Activated CD4-positive, CD25-positive, alpha-beta regulatory T cell treated with anti-CD3 and anti-CD28 coated beads, Interleukin-2, amount 50 U/mL, for 24 hours (primary cell): Measurements from ENCODE around the gene RMI2.
"Not testable (repeated sequence)": the region's sequence is repeated elsewhere in the genome, so short reads cannot be mapped to it uniquely, and the experiment has no call there.

Source experiments
- ATAC-seq, 2 donors: fragments of 150-1000 bp; cut with Tn5 transposase; one replicate each; pipeline ENCODE4 v1.10.0; 2021; ENCODE audit warnings: mild to moderate bottlenecking in 1 of 2, moderate library complexity in 1 of 2

The RMI2 gene

DNA sequence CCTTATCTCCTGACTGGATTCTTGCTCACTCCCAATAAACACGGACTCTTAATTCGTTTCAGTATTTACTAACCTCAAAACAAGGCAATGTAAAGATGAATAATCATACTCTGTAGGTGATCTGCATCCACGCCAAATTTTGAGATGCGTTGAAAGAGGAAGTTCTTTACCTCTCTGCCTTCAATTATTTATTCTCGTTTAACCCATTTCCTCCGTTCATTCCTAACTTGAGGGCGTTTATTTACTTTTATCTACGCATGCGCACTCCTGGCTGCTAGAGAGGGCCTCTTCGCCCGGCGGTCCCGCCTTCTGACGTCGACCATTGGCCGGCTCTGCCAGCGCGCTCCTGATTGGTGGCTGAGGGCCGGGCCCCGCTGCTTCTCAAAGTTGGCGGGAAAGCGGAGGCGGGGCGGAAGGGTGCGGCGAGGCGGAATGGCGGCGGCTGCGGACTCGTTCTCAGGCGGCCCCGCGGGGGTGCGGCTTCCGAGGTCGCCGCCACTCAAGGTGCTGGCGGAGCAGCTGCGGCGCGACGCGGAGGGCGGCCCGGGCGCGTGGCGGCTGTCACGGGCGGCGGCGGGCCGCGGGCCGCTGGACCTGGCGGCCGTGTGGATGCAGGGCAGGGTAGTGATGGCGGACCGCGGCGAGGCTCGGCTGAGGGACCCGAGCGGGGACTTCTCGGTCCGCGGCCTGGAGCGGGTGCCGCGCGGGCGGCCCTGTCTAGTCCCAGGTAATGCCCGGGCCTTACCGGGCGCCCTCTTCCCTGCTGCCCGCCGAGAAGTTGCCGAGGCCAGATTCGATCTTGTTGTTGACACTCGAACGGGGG lies at the start of gene RMI2:
Gene RMI2 (plus strand): TSS at position 420 of the 823 bp plus-strand sequence. CDS start 13 bp downstream, at position 433.
- ATAC-seq: peak; percentile 99

DNA sequence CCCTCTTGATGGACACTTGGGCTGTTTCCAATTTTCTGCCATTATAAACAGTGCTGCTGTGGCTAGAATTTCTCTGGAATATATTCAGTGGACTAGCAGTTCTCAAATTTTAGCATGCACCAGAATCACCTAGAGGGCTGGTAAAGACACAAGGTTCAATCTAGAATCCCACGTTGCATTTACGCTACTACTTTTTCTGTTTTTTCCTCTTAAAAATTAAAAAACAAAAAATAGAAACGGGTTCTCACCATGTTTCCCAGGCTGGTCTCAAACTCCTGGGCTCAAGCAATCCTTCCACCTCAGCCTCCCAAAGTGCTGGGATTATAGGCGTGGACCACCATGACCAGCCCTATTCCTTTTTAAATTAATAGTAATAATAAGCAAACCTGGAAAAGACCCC lies 49.6 kb upstream of the RMI2 start:
- ATAC-seq: no peak

GRCh38 chr16:11296351-11296705 lies 48.9 kb upstream of the RMI2 start:
- no peak for ATAC-seq

DNA sequence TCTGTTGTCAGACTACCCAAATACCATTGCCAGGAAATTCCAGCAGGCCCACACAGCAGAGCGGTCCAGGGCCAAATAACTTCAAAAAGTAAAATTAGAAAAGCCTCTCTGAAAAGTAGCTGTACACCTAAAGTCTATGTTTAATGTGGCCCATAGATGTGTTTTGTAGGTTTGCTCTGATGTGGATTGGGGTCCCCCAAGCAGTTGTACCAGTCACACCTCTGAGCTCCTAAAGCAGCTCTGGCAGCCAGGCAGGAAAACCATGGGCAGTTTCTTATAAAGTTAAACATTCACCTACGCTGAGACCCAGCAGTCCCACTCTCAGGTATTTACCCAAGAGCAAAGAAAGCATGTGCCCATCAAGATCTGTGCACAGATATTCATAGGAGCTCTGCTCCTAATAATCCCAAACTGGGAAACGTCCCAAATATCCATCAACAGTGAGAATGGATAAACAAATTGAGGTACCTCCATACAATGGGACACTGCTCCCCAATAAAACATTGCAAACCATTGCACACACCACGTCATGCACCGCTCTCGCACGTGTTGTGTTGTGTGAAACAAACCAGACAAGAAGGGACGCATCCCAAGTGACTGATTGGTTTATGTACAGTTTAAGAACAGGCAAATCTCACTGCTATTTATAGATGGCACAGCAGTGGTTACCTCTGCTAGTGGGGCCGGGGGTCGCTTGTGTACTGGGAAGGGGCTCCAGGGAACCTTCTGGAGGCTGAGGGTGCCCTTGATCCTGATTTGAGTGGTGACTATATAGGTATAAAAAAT lies 48.4 kb upstream of the RMI2 start:
- no peak for ATAC-seq

DNA sequence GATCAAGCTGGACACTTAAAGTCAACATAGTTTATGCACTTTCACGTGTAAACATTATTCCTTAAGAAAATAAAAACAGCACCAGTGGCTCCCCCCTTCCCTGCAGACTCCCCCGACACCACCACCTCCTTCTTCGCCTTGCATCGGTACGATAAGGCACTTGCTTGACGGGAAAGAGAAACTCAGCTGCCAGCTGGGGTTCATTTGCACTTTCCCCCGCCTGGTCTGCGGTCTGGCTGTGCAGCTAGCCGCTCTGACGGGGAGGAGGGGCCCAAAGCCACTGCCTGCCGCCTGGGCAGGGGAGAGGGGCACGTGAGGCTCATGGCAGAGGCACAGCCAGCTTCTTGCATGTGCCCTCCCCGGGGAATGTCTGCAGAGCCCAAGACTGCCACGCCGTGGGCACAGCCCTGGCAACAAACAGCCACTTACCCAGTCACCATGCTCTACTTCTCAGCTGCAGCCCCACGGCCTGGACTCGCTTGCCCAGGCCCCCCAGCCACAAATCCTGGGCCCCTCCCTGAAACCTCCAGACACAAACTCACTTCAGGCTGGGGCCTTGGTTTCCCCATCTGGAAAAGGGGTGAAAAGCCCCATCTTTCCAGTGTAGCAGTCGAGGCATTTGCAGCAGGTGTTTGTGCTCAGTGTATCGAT lies 47.6 kb upstream of the RMI2 start:
- peak; percentile 85 for ATAC-seq

DNA sequence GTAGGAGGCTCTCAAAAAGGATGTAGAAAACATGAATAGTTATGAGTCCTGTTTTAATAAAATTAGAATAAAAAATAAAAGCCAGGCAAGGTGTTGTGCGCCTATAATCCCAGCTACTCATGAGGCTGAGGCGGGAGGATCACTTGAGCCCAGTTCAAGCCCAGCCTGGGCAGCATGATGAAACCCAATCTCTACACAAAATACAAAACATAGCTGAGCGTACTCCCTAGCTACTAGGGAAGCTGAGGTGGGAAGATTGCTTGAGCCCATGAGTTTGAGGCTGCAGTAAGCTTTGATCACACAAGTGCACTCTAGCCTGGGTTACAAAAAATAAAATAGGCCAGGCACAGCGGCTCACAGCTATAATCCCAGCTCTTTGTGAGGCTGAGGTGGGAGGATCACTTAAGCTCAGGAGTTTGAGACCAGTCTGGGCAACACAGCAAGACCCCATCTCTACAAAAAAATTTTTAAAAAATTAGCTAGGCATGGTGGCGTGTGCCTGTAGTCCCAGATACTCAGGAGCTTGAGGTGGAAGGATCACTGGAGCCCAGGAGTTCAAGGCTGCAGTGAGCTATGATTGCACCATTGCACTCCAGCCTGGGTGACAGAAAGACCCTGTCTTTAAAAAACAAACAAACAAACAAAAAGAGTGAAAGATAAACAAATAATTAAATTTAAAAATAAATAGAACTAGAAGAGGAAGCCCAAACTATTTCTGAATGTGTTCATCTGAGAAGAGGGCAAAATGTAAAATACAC lies 46.9 kb upstream of the RMI2 start:
- ATAC-seq: no peak

GRCh38 chr16:11298950-11299547 lies 46.2 kb upstream of the RMI2 start:
- ATAC-seq: not testable (repeated sequence)

DNA sequence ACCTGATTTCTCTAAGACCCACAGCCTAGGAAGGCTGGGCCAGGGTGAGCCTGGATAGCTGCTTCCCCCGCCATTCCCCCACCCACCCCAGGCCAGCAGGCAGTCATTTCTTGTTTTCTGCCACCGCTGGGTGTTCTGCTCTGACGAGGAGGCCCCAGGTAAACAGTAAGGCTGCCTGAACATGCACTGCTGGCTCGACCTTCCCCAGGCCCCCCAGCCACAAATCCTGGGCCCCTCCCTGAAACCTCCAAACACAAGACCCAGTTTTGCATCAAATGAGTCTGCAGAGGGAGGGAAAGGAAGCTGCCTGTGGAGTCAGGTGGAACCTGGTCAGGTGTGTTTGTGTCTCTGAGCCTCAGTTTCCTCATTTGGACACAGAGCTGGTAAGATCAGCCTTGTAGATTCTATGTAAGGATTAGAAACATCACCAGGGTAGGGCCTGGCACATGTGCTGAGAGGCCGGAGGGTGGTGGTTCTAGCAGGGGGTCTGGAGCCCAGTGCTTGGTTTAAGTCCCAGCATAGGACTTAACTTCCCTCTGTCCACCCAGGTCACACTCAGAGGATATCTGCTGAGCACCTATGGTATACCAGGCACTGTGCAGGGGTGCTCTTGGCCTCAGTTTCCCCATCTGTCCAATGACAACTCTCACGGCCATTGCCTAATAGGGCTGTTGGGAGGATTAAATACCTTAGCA lies 45.2 kb upstream of the RMI2 start:
- ATAC-seq: no peak

DNA sequence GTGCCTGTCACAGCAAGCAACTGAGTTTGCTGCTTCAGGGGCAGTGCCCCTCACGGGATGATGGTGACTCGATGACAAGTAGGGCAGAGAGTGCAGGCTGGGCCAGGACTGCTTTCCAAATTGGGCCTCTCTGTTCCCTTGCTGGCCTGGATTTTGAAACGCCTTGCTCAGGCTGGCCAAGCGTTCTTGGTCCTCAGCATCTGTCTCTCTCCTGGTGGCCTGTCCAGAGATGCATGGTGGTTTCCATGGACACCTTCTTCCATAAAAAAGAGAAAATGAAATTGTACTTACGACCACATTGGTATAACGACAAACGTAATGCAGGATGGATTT lies 44.7 kb upstream of the RMI2 start:
- ATAC-seq: no peak

GRCh38 chr16:11301645-11302501 lies 43.4 kb upstream of the RMI2 start:
- ATAC-seq: no peak

GRCh38 chr16:11302977-11303376 lies 42.3 kb upstream of the RMI2 start:
- no peak for ATAC-seq

DNA sequence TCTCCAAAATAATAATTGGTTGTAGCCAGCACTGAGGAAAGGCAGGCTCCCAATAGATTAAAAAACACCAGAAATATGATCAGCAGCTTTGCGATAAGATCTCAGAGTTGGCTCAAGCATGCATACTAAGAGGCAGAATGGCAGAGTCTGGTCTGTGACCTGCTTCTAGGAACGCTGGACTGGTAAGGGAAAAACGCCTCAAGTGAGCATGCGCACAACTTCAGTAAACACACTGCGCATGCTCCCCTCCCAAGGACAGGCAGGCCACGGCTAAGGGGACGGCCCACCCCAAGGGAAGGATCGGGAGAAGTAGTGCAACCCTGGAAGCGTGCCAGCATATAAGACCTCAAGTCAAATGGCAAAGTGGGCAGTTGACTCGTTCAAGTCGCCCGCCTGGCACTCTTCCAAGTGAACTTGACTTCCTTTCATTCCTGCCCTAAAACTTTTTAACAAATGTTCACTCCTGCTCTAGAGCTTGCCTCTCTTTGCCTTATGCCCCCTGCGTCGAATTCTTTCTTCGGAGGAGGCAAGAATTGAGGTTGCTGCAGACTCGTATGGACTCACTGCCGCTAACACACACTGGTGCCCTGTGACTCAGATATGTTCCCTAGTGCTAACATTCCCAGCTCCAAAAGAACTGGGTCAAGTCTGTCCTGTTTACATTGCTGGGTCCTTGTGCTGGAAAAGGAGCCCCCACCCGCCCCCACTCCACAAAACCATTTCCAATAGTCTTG lies 41.7 kb upstream of the RMI2 start:
- no peak for ATAC-seq

DNA sequence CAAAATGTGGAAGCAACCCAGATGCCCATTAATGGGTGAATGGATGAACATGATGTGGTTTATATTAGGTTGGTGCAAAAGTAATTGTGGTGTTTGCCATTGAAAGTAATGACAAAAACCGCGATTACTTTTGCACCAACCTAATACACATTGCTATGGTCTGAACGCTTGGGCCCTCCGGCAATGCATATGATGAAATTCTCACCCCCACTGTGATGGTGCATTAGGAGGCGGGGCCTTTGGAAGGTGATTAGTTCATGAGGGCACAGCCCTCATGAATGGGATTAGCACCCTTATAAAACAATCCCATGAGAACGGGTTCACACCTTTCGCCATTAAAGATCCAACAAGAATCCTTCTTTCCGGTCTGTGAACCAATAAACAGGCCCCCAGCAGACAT lies 38.9 kb upstream of the RMI2 start:
- no peak for ATAC-seq

- no peak for ATAC-seq
These were observed 38.1 kb upstream of the RMI2 start for GRCh38 chr16:11306997-11307638.

- no peak for ATAC-seq
These were observed 37.4 kb upstream of the RMI2 start for GRCh38 chr16:11307639-11308492.

DNA sequence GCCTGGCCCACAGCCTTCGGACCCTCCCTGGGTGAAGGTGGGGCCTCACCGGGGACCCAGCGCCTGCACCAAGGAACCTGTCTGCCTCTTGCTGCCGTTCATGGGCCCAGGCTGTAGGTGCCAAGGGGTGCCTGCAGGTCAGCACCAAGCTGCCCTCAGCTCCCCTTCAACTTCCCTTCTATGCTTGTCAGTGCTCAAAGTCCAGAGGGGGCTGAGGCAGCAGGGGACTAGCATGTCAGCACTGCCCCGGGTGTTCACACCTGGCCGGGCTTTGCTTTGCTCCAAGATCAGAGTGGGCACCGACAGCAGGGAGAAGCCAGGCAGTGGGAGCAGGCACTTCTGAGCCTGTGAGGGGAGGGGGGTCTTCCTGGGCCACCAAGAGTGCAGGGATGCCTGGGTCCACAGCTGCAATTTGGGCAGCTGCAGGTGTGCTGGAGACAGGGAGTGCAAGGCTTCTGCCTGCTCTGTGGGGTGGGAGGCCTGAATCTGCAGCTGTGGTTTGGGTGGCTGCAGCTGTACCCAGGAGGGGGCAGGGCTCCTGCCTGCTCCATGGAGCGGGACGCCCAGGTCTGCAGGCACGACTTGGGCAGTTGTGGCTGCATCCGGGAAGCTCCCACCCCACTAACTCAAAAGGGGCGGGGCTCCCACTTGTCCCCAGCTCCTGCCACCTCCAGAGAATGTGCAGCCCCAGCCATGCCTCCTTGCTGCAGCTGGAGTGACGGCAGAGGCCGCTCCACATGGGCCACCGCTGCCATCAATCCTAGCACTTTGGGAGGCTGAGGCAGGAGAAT lies 36.6 kb upstream of the RMI2 start:
- ATAC-seq: no peak

DNA sequence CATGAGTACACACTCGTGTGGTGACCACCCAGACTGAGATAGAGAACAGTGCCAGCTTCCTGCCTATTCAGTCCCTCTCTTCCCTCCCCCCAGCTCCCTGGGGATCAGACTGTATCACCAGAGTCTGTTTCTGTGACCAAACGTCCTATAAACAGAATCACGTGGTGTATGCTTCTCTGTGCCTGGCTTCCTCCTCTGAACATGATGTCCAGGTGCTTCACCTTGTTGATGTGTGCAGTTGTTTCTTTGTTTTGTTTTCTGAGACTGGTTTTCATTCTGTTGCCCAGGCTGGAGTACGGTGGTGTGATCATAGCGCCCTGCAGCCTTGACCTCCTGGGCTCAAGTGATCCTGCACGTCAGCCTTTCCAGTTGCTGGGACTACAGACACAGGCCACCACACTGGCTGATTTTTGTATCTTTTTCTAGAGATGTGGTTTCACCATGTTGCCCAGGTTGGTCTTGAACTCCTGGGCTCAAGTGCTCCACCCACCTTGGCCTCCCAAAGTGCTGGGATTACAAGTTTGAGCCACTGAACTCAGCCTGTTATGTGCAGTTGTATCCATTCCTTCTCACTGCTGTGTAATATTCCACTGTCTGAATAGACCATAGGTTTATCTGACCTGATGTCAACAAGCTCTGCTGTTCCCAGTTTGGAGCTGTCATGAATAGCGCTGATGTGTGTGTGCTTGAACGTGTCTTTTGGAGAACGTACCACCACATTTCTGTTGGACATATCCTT lies 35.2 kb upstream of the RMI2 start:
- no peak for ATAC-seq
